SK-N-SH treated with all-trans-retinoic acid at 6 μM for 48 hours (cell line): ENCODE data around the gene SMYD3.

Experiments
- CSDC2 ChIP-seq: fragments of 250-450 bp; sonication (Bioruptor Pico); IDR thresholded peaks from 2 replicates; pipeline ENCODE4 v1.5.0; 2020; ENCODE audit warnings: mild to moderate bottlenecking, moderate library complexity
- CSRNP3 ChIP-seq: fragments of 250-450 bp; sonication (Bioruptor Pico); IDR thresholded peaks from 2 replicates; pipeline ENCODE4 v1.5.1; 2021; ENCODE audit warnings: mild to moderate bottlenecking, moderate library complexity
- PATZ1 ChIP-seq: fragments of 250-450 bp; sonication (Bioruptor Pico); IDR thresholded peaks from 2 replicates; pipeline ENCODE4 v1.8.0; 2020; ENCODE audit warnings: mild to moderate bottlenecking, moderate library complexity, borderline replicate concordance
- SNAI2 ChIP-seq: fragments of 250-450 bp; sonication (Bioruptor Pico); IDR thresholded peaks from 2 replicates; pipeline ENCODE4 v1.5.0; 2020; ENCODE audit warnings: mild to moderate bottlenecking, moderate library complexity
- TCF4 ChIP-seq: fragments of 250-450 bp; sonication (Bioruptor Pico); IDR thresholded peaks from 2 replicates; pipeline ENCODE4 v1.8.0; 2021; ENCODE audit warnings: mild to moderate bottlenecking, moderate library complexity, borderline replicate concordance
- ZC3H10 ChIP-seq: fragments of 250-450 bp; sonication (Bioruptor Pico); IDR thresholded peaks from 2 replicates; pipeline ENCODE4 v1.5.1; 2021; ENCODE audit warnings: mild to moderate bottlenecking, moderate library complexity
- ZNF8 ChIP-seq: fragments of 450-650 bp; formaldehyde crosslinking; IDR thresholded peaks from 2 replicates; pipeline ENCODE4 v1.5.0; 2020; ENCODE audit warnings: mild to moderate bottlenecking, moderate library complexity

GRCh38 chr1:246508897-246509688 lies 2.0 kb upstream of the SMYD3 start:
- no peak for TF ChIP-seq CSDC2 (CRISPR knock-in tag)
- TF ChIP-seq ZNF8 (CRISPR knock-in tag), result no peak
- no peak for TF ChIP-seq ZC3H10 (CRISPR knock-in tag)
- TF ChIP-seq PATZ1, result no peak
- no peak for TF ChIP-seq SNAI2
- no peak for TF ChIP-seq TCF4 (CRISPR knock-in tag)
- TF ChIP-seq CSRNP3 (CRISPR knock-in tag), result no peak
